H1 (cell line): ENCODE results near the gene ELAPOR2. TPM values are rescaled to one million over a fixed set of nuclear protein-coding genes. Genes with fewer than 3 reads are reported as not detected.

Experiments
- CHD7 ChIP-seq: fragments of 300-600 bp; sonication (generic); IDR thresholded peaks from 2 replicates; pipeline ENCODE4 v1.7.1; 2012; ENCODE audit warnings: low read length, moderate library complexity, mild to moderate bottlenecking, inconsistent platforms; ENCODE audit not compliant: insufficient replicate concordance
- SUZ12 ChIP-seq: fragments of 200-600 bp; sonication (generic); IDR thresholded peaks from 2 replicates; pipeline ENCODE4 v1.6.1; 2012; ENCODE audit warnings: mild to moderate bottlenecking, inconsistent platforms, low read length, moderate library complexity, mixed read lengths
- polyA plus RNA-seq, 7 experiments: library from polyadenylated mRNA; depleted of rRNA in 3 of 7; stranded (reverse) in 5 of 7; unstranded in 2 of 7; fragments of >200 nt in 5 of 7; fragments of 200-250 nt in 2 of 7; gene quantifications; 1 replicate in 5 of 7; 2 replicates in 1 of 7; 4 replicates in 1 of 7; pipeline versions ENCODE4 v1.2.1 to v1.2.3, GENCODE V29; 2011 to 2013; ENCODE audit warnings: missing spikeins in 2 of 7, mixed read lengths in 2 of 7
- total RNA-seq: library from RNA; stranded (reverse); fragmentation: NEBNext Ultra II Directional; extraction: Animal tissue kit (Norgen Biotek cat#: 25700); gene quantifications from 2 replicates; pipeline ENCODE4 v1.2.1, GENCODE V29; 2021

ELAPOR2 gene
- total and polyA plus RNA-seq, 2 of the 8 experiments (the other 6 are each of a cell fraction or from before 2014, with no cell fraction given), result 12.9 to 32.9 TPM

DNA sequence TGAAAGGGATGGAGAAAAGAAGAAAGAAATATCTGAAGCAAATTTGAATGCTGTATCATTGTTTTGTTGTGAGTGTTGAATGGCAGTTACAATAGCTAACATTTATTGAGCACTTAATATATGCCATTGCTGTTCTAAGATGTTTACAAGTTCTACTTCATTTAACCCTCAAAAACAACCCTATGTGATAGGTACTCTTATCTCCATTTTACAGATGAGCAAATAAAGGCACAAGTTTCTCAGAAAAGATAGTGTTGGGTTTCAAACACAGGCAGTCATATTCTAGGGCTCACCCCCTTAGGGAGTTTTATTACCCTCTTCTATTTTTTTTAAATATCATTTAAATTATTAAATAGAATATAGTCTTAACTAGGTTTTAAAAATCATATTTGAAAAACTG is 8.3 kb upstream of the ELAPOR2 start (continued):
- TF ChIP-seq CHD7 (no peak), SUZ12 (no peak)
